Measurements from ENCODE around the gene GAP43.
A peak's percentile ranks its signal among the peaks of the same experiment; 100 is the strongest.

The GAP43 gene, protein sequence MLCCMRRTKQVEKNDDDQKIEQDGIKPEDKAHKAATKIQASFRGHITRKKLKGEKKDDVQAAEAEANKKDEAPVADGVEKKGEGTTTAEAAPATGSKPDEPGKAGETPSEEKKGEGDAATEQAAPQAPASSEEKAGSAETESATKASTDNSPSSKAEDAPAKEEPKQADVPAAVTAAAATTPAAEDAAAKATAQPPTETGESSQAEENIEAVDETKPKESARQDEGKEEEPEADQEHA

DNA sequence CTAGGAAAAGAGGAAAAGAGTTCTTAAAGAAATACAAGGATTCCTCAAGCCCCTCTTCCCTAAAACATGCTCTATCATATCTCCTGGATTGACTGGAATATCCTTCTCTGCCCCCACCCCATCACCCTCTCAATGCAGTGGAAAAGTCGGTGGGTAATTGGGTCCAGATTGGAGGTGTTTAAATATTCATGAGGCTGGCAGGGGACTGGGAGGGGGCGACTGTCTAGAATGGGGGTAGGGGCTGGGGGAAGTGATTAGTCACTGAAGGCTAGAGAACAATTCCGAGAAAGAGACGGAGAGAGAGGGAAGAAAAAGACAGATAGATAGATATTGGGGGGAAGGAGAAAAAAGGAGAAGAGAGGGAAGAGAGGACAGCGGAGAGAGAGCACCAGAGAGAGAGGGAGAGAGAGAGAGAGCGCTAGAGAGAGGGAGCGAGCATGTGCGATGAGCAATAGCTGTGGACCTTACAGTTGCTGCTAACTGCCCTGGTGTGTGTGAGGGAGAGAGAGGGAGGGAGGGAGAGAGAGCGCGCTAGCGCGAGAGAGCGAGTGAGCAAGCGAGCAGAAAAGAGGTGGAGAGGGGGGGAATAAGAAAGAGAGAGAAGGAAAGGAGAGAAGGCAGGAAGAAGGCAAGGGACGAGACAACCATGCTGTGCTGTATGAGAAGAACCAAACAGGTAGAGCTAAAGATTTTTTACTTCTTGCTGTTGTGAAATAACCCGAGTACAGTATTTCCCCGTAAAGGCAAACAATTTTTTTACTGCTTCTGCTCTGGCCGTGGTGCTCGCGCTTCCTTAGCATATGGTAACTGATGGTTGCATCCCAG, at the start of gene GAP43:
Gene GAP43 (plus strand): TSS at position 467 of the 825 bp plus-strand sequence. CDS start 180 bp downstream, at position 647.
- peak; percentile 84 for DNase-seq

DNA sequence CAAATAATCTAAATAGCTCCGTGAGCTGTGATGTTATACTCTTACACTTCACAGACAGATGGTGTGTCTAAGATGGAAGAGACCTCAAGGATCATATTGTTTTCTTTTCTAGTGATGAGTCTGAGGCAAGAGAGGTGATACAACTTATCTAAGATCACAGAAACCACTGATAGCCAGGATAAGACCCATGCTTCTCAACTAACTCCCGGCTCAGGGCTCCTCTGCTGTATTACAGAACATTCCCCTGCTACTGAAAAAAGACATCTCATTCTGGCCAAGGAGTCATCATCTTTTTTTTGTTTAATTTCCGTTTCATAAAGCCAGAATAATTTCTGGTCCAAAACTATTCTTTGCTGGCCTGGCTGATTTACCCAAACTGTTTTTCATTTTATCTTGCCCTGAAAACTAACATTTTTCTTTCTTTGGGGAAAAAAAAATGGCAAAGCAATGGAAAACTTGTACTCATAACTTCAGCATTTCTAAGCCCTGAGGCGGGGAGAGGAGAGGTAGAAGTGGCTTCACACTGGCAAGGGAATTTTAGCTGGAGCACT, 46.9 kb upstream of the GAP43 start:
- no peak for DNase-seq

DNA sequence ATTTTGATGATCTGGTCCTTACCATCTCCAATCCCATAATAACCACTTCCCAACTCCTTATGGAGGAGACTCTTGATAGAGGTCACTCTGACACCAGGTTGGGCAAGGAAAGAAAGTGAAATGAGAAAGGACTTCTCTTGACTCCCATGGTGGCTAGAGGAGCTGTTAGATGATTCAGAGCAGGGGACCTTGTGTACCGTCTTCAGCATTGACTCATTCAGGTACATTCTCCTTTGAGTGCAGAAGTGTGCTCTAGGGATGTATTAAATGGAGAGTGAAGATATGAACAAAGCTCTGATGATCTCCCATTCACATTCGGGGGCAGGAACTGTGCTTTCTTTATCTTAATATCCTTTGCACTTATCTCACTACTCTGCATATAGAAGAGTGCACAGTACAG, 46.3 kb upstream of the GAP43 start:
- no peak for DNase-seq

DNA sequence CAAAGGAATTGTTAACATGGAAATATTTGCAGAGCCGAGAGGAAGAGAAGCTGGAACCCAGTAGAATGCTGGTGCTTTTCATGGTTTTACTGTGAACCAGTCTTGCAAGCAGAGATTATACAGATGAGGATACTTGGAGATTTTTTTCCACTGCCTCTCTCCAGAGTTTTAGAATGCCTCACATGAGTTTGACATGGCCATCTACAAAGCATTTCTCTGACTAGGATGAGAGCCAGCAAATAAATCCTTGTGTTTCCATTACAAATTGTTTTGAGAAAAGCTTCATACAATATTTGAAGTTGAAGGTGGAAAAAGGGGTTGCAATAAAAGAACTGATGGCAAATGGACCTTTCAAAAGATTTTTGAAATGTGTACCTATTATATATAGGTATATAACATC, 45.0 kb upstream of the GAP43 start:
- DNase-seq, result no peak

DNA sequence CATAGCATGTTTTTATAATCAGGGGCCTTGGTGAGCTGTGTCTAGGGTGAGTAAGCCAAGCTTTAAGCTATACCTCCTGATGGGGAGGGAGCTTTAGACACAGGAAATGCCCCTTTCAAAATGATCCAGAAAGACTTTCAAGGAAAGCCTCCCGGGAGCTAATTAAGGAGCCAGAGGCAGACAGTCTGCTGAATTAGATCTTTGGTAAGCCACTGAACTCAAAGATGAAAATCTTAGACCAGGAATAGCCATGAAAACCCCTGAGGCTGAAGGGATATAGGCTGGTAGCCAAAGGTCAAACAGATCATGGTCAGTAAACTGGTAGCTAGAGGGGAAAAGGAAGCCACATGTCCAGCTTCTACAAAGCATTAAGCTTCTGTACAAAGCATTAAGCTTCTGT, 42.7 kb upstream of the GAP43 start:
- DNase-seq, result peak; percentile 45

DNA sequence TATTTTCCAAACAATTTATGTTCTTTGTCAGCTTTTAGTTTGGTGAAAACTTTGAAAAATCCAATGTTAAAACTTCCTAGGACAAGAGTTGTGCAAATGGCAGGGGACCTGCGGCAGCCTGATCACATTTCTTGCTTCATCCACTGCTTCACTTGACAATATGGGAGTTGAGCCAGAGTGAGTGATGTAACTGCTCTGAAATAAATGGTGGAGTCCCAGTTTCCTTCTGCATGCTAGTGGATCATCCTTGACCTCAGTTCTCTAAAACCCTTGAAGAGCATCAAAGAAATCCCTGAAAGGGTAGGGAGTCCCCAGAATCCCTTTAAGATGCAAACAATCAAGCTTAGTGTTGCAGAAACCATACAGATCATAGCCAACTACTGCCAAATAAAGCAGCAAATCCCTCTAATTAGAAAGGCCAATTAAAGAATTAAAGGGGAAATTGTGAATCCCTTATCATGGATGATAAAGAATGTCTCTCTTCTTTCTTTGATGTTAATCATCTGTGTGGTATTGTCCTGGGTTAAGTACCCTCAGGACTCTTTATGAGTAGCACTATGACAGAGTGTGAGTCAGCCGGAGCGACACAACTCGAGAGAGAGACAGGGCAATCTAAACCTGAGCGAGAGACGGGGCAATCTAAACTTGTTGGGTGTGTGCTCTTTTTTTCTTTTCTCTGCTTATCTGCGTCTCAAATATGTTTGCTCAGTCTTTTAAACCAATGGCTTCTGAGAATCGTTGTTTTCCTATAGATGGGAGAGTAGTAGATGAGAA, 41.8 kb upstream of the GAP43 start:
- DNase-seq, result peak; percentile 73

DNA sequence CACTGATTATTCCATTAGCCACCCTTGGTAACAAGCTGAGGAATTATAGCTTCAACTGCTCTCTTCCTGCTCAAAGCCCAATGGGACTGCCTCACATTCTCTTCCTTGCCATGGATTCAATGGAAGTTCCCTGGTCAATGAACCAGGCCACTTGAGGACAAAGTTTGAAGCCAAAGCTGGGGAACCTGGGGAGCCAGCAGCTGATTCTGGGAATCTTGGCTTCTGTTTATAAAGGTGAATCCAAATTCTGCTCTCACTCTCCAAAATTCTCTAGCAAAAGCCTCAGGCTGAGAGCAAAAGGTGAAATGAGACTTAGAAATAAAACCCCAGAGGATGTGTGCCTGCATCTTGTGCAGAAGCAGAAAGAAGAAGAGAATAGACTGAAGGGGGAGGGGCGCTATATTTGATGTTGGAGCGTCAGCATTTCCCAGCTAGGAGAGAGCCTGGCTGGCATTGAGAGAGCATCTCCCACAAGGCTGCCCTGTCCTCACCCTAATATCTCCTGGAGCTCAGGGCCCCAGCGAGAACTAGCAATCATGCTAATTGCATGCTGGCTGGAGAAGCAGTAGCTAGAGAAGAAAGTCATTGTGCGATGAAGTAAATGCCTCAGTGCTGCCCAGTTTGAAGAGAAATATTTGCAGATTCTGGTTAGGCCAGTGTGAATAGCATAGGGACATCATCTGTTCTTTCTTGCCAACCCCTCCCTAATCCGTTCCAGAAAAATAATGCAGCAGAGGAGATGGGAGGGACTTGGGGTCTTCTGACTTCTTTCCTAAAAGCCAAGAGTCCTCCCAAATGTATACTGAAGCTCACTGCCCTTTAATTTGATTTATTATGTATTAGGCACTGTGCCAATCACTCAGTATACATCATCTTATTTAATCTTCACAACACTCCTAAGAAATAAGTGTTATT, 34.9 kb upstream of the GAP43 start:
- no peak for DNase-seq

DNA sequence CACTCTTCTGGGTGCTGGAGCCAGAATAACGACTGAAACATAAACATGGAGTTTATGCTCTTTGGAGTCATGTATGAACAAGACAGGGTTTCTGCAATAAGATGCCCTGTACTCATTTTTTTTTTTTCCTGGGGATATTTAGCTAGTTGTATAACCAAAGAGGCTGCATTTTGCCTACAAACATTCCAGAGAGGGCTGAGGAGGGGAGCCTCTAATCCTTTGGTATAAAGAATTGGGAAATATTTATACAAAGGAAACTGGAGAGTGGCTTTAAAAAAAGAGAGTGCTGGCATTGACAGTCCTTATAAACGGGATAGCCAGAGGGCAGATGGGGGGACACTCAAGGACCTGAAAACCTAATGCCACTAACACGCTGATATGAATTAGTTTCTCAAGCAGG, 32.4 kb upstream of the GAP43 start:
- DNase-seq, result no peak

DNA sequence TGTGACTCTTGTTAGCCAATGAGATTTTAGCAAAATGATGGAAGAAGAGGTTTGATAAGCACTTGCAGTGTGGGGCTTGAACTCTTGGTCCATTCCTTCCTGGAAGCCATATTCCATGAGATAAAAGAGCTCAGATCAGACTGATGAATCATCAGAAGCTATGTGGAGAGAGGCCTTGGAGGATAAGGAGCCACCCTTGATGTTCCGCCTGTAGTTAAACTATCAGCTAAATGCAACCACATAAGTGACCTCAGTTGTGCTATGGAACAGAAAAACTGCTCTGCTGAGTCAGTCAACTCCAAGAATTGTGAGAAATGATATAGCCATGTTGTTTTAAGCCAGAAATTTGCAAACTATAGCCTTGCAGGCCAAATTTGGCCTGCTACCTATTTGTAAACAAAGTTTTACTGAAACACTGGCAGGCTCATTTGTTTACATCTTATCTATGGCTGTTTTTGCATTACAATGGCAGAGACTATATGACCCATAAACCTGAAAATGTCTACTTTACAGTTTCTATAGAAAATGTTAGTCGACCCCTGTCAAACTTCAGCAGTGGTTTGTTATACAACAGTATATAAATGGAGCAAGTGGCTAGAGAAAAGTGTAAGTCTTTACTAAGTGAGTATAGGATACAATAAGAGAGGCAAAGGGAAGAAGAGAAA, 27.6 kb upstream of the GAP43 start:
- DNase-seq, result peak; percentile 14

DNA sequence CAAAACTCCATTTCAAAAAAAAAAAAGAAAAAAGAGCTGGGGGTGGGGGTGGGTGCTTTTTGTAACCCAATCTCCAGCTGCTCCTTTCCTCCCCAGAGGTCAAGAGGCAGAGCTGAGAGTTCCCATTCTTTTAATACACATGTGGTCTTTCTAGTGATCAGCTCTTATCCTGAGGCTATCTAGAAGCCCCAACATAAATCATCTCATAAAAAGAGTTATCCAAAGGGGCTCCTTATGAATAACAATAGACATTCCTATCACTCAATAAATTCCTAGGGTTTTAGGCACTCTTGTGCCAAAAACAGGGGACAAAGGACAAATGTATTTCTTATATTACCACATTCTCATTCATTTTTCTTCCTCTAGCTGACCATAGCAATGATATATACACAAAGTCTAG, 25.1 kb upstream of the GAP43 start:
- no peak for DNase-seq

DNA sequence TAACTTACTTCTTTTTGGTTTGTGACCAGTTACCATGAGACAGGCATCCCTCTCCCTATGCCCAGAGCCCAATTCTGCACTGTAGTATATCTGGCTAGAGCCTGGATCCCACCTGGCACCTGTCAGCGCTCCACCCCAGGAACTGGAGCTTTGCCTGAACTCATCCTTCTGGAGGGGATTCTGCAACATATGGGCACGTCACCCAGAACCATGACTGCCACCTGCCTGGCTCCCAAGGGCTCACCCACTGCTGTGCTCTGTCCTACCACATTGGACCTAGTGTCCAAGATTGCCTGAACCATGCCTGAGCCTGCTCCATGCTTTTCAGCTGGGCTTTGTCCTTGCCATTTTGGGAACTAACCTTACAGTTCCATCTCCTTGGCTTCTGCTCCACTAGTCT, 21.1 kb upstream of the GAP43 start:
- DNase-seq, result no peak

DNA sequence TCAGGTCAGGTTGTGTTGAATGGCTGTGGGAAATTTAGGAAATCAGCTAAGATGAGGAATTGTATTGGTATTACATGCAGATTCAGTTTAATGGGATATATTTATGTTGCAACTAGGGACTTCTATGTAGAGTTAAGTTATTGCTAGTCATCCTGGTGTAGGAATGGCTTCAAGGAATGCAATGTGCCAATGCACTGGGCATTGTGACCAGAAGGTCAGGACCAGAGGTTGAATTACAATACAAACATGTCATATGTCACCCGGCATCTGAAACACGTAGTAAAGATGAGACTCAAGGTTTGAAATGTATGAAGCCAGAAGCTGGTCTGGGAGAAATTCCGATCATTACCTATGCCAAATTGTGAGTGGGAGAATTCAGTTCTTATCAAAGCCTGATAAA, 11.7 kb upstream of the GAP43 start:
- DNase-seq, result no peak

DNA sequence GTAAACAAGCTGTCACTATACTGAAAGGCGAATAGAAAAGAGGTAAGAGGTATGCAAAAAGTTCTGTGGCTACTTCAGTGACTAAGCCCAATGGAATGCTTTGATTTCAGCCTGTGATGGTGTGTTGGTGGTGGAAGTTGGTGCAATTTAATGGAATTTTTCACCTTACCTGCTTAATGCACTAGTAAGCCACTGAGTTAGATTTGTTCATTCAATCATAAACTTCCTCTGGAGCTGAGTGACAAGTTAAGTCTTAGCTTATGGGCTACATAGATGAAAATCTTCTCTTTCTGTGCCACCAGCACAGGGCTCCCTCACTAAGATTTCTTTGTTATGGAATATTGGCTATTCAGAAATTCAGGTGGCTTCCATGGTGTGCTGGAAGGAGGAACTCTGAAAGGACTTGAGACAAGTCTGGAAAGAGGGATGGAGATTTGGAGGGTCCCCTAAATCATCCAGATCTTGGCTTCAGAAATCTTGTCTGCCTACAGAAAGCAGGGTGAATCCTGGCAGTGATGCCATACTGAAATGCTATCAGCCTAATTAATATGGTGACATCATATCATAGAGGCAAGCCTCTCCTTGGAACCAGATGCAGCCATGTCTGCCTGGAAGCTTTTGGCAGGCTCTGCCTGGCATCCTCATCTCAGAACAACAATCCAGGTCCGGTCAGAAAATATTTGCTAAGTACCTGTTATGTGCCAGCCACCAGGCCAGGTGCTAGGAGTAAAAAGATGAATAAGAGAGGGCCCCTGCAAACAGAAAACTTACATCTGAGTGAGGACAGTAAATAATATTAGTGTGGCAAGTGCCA, 8.1 kb upstream of the GAP43 start:
- DNase-seq, result peak; percentile 45

DNA sequence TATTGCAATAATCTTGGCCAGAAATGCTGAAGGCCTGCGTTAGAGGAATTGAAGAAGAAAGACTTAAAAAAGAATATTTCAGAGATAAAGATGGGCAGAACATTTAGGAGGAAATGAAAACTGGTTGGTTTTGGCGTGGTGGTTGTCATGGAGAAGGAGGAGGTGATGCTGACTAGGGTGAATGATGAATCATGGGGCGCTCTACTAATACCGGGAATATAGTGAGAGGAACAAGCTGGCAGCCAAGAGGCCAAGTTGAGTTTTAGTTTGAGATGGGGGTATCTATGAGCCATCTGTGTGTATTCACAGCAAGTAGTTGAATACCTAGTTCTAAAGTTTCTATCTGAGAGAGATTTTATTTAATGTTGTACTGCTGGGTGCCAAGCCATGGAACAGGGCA, 6.8 kb upstream of the GAP43 start:
- no peak for DNase-seq

DNA sequence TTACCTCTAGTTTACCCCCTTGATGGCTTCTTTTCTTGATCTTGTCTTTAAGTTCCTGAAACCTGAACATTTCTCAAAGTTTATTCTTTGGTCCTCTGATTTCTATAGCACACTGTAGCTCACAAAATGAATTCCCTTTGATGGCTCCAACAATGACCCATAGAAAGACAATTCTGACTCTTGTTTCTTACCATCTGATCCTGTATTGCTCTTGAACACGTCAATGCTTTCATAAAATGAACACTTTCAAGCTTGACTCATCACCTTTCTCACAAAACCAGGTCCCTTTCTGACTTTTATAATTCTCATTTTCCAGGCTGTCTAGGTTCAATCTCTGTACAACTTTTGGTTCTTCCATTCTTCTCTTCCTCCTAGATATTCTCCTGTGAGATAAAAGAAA, 5.7 kb upstream of the GAP43 start:
- no peak for DNase-seq

DNA sequence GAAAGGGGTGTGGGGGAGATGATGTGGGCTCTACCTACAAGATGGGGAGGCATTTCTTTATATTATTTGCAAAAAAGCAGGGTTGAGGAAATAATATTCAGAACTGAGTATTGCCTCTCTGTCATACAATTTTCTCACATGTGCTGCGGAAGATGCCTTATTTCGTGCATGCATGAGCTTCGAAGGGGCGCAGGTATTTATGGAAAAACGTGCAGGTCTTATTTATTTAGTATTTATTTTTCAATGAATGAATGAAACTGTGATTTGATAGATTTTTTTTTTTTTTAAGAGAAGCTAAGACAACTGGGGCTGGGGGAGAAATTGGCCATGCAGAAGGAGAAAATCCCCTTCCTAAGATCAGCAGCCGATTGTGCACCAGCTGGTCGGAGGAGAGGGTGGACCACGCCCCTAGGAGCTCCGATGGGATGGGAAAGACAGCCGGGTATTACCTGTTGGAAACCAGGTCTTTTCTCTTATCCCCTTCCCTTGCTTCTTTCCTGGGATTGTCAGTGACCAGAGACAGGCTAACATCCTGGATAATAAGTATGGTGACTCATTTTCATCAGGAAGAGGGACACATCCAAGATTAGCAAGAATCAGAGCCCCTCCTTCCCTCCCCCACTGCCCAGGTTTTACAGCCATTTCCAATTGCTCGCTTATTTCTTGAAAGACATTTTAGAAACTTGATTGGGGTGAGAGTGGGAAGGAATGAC, 875 bp downstream of the GAP43 start:
- DNase-seq, result peak; percentile 13

DNA sequence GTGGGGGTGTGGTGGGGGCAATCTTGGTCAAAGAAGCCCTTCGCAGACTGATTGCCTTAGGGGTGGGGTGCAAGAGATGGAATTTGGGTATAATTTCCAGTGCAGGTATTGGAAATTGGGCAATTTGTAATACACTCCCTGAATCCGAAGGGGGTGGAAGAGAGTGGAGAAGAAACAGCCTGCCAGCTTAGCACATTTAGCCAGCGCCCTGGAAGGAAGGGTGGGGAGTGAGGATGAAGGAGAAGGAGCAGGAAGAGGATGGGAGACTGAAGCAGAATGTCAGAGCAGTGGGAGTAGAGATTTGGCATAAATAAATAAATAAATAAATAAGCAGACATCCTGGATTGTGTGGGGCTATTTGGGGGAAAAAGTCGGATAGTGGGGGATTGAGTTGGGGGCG, 1.6 kb downstream of the GAP43 start:
- no peak for DNase-seq

DNA sequence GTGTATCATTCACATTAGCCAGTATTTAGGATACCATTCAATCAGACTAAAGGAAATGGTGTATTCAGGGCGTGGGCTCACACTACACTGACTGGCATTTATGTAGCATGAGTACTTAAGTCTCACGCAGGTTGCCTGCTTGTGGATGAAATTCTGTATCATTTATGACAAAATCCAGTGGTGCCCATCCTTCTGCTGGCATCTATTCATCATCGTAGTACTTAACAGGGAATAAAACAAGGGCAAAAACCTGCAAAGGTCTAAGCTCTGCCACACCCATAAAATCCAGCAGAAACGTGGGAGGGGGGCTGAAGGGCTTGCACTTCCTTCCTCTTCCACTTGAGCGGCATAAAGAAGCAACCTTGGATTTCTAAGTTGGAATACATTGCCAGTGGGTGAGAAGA, 2.7 kb downstream of the GAP43 start:
- no peak for DNase-seq

DNA sequence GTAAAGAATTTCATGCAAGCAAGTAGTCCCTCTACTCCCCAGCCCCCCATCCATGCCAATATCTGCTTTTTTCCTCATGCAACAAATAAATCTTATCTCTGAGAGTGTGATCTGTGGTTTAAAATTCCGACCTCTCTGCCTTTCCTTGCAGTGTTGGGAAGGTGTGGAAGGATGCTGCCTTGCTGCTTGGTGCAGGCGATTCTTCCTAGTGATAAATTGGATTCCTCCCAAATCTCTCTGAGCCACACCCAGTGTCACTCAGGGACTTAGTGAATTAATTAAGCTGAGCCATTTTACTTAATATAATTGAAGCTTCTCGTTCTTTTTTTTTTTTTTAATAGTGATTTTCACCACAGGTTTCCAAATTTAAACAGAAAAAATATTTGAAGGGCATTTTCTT, 3.4 kb downstream of the GAP43 start:
- DNase-seq, result no peak

Data from fibroblast of upper back skin (primary cell).